Stimulated activated CD8-positive, alpha-beta memory T cell treated with anti-CD3 and anti-CD28 coated beads, Interleukin-15, amount 100 ng/mL, for 24 hours (primary cell): ENCODE results near the gene AP1G2.

Experiments
- DNase-seq: peaks from one replicate; pipeline ENCODE4 v3.0.0-alpha.2; 2020; ENCODE audit warnings: low read depth

The AP1G2 gene

GRCh38 chr14:23513818-23514643, 53.6 kb downstream of the AP1G2 start:
- DNase-seq, result no peak

GRCh38 chr14:23513005-23513817, 54.4 kb downstream of the AP1G2 start:
- DNase-seq, result no peak

DNA sequence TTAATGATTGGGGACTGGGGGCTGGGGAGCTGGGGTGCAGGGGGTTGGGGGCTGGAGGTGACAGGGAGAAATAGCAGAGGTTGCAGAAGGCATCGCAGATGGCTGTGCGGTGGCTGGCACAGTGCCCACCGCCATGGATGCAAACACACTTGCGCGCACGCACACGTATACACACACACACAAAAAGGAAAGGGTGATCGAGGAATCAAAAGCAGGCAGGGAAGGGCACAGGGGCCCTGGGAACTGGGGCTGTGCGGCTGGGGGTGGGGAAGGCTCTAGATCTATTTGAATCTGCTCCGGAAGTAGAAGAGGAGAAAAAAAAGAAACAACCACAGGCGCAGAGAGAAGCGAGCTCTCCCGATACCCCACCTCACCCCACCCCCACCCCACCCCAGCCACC, 55.4 kb downstream of the AP1G2 start:
- no peak for DNase-seq
